Measurements from ENCODE around the gene SPIRE2.

Gene SPIRE2

DNA sequence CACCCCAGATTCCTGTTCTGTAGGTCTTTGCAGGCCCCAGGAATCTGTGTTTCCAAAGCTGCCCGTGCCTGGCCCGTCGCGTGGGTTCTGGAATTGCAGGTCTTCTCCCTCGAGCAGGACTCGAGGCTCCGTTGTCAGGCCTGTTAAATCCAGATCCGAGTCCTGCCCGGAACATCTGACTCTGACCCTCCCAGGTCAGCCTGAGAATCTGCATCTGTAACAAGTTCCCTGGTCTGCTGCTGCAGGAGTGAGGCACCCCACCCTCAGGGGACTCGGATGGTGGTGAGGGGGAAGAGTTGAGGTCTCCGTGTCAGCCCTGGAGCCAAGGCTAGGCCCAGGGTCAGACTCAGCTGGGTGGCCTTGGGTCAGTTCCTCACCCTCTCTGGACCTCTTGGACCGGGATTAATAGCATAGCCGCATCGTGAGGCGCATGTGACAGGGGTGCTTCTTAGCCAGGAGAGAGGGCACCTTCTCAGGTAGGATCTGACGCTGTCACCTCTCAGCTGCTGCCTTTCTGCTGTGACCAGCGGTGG, 8.8 kb downstream of the SPIRE2 start:
- no peak for DNase-seq

DNA sequence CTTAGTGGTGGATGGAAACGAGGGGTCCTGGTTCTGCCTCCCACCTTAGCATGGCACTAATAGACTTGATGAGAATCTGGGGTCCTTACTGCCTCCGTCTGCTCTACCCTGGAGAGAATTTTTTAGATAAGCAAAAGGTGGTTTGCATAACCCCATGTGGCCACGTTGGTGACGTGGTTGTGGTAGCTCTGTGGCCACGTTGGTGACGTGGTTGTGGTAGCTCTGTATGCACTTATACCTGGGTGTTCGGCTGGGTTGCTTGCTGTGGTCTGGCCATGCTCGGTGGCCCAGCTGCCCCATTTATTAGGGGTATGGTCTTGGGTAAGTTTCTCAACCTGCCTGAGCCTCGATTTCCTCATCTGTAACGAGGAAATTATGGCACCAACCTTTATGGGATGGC, 13.0 kb downstream of the SPIRE2 start:
- no peak for DNase-seq

DNA sequence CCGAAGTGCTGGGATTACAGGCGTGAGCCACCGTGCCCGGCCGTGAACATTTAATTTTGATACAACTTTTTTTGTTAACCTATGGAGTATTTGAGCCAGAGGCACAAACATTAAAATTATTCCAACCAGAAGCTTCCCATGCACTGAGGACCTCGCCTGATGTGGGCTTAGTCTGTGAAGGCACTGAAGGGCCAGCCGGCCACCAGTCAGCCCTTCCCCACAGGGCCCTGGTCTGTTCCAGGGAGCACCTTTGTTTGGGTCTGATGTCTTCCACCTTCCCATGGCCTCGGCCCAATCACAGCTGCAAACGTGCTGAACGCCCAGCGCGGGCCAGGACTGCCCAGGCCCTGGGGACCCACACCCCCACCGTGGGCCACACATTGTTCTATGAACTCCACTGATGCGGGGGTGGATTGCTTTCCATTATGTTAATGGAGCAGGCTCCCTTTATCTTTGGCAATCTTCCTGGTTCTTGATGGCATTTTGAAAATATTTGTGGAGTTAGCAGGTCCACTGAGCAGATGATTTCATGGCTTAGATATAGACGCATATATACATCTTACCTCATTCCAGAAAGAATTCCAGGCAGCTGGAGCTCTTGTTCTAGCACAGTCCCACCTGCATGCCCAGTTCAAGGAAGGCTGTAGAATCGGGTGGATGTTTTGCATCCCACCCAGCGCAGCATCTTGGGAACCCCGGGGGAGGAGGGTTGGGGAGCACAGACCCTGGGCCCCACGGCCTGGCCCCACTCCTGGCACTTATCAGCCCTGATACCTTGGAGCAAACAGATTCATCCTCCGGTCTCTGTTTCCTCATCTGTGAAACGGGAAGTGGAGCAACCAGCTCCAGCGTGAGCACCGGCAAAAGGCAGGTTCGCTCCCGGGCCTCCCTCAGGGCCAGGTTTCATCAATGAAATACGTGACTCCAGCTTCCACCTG, 14.5 kb downstream of the SPIRE2 start:
- DNase-seq: no peak

DNA sequence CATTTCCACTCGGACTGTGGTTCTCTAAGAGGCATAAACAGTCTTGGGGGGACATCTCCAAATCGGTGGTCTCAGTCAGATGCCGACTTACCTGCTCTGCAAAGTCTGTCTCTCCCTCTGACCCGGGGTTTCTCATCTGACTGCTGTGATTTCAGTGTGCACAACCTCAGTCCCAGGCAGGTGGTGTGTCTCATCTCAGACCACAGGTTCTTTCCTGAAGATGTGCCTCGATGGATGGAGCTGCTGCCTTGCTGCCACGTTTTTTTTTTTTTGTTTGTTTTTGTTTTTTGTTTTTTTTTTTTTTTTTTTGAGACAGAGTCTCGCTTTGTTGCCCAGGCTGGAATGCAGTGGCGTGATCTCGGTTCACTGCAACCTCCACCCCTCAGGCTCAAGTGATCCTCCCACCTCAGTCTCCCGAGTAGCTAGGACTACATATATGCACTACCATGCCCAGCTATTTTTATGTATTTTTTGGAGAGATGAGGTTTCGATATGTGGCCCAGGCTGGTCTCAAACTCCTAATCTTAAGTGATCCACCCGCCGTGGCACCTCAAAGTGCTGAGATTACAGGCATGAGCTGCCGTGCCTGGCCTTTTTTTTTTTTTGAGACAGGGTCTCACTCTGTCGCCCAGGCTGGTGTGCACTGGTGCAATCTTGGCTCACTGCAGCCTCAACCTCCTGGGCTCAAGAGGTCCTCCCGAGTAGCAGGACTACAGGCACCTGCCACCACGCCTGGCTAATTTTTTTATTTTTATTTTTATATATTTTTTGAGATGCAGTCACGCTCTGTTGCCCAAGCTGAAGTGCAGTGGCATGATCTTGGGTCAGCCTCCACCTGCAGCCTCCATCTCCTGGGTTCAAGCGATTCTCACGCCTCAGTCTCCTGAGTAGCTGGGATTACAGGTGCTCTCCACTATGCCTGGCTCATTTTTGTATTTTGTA, 15.4 kb downstream of the SPIRE2 start:
- no peak for DNase-seq

GRCh38 chr16:89844739-89845339, 16.6 kb downstream of the SPIRE2 start:
- no peak for DNase-seq

- no peak for DNase-seq
Observed at GRCh38 chr16:89845417-89845816, 17.1 kb downstream of the SPIRE2 start.

- DNase-seq: no peak
Observed at GRCh38 chr16:89847051-89847939, 19.0 kb downstream of the SPIRE2 start.

DNA sequence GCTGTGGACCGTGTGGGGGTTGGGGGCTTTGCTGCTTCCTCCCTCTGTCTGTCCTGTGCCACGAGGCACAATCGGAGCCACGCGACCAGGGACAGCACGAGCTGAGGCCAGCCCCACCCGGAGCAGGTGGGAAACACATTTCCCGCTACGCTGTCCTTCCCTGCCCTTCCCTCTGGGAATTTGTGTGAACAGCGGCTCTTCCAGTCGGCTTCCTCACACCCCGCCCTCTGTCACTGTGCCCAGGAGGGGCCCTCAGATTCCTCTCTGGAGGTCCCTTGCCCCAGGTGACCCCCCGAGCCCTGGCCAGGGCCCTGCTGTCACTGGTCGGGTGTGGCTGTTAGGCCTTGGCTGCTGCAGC, 19.6 kb downstream of the SPIRE2 start:
- no peak for DNase-seq

- no peak for DNase-seq
Observed at GRCh38 chr16:89848974-89849373, 20.7 kb downstream of the SPIRE2 start.

DNA sequence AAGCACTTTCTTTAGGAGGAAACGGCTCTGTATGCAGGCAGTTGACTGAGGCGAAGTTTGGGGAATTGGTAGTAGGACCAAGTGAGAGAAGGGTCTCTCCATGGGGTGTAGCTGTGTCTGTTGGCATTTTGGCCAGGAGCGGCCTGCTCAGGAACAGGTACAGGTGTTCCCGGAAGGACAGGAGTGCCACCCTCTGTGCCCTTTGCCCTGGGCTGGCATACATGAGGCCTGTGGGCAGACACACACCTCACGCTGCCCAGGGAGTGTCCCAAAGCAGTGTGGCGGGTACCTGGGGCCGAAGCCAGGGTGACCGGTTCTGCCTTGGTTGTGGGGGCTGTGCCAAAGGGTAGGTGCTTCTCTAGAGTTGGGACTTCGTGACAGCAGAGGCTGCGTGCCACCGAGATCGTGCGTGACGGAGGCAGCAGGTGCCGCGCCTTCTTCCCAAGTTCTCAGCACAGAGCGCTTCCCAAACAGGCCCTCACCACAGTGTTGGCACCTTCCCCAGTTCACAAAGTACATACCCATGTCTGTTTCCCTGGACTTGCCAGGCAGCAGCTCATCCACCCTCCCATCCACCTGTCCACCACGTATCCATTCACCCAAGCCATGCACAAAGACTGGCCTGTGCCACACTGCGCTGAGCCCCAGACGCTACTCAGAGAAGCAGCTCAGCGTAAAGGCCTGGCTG, 25.2 kb downstream of the SPIRE2 start:
- DNase-seq: no peak

- DNase-seq: no peak
Observed at GRCh38 chr16:89855301-89855945, 27.1 kb downstream of the SPIRE2 start.

DNA sequence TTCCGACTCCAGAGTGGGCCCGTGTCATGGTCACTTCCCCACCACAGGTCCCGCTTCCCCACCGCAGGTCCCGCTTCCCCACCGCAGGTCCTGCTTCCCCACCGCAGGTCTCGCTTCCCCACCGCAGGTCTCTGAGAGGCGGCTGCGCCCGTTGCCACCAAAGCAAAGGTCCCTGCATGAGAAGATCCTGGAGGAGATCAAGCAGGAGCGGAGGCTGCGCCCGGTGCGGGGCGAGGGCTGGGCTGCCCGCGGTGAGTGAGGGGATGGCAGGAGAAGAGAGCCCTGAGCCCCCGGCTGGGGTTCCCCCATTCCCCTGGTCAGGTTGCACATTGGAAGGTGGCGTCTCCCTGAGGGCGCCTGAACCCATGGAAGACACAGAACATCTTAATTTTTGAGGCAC, 27.7 kb downstream of the SPIRE2 start:
- no peak for DNase-seq

DNA sequence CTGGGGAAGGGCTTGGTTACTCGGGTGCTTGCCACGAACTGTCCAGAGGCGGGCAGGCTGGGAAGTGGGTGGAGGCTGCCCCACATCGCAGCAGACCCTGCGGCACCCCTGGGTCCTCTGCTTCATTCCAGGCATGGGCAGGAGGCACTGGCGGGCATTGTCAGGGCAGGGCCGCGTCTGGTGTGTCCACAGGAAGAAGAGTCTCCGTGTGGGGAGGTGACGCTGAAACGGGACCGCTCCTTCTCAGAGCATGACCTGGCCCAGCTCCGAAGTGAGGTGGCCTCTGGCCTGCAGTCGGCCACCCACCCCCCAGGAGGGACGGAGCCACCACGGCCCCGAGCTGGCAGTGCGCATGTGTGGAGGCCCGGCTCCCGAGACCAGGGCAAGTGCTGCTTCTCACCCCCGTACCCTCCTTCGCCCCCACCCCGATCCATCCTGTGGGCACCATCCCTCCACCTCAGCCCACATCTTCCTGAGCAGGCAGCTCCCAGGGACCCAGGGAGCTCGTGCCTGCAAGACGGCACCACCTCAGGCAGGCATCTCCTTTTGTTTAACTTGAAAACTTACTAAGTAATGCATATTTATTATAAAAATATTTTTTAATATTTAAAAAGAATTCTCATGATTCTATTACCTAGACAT, 30.8 kb downstream of the SPIRE2 start:
- no peak for DNase-seq

GRCh38 chr16:89859615-89860007, 31.3 kb downstream of the SPIRE2 start:
- DNase-seq: no peak

DNA sequence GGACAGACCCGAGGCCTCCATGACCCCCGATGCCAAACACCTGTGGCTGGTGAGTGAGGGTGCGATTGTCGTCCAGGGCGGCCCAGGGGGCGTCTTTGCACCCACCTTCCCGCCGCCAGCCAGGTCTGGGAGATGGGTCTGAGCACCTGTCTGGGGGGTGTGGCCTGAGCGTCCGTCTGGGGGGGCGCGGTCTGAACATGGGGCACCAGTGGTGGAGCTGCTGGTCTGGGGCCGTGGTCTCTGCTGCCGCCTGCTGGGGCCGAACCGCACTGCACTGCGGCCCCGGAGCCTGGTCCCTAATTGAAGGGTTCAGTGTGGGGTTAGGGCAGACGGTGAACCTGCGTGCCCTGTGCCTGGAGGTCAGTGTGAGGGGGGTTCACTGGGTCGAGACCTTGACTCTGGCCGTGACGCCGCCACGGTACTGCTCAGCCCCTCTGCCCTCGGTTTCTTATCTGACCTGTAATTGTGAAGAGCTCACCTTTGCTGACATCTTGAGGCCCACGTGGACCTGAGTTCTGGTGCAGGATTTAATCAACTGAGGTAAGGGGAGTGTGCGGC, 32.6 kb downstream of the SPIRE2 start:
- DNase-seq: no peak

DNA sequence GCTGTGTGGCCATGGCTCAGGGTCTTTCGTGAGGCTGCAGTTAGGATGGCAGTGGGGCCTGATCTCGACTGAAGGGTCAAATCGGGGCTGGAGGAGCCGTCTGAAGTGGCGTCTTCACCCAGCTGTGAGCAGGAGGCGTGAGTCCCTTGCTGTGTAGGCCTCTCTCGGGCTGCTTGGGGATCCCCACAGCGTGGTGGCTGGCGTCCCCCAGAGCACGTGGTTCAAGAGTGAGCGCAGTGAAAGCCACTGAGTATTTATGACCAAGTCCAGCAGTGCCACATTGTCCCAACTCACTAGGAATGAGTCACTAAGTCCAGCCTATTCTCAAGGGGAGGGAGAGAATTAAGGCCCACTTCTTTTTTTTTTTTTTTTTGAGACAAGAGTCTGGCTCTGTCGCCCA, 33.4 kb downstream of the SPIRE2 start:
- no peak for DNase-seq

DNA sequence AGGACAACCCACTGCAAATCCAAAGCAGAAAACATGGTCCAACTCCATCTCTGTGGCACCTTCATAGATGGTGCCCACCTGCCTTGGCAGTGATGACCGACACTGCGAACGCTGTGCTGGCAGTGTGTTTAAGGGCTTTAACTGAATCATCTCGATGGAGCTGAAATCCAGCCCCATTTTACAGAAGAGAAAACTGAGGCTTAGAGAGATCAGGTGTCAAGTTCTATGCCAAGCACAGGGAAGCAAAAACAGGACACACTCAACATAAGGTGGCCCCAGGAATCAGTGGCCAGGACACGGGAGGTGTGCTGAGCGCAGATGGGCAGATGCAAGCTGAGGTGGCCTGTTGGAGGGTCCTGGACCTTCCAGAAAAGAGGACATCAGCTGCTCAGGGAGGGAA, 34.5 kb downstream of the SPIRE2 start:
- no peak for DNase-seq

- no peak for DNase-seq
Observed at GRCh38 chr16:89863741-89864526, 35.7 kb downstream of the SPIRE2 start.

- DNase-seq: no peak
Observed at GRCh38 chr16:89864527-89864820, 36.2 kb downstream of the SPIRE2 start.

All from NCI-H1417 treated with DMSO at 0.1 percent for 48 hours (cell line).